HG03095 (cell line): ENCODE data around the gene UNCX.

Source experiments
- ATAC-seq: cut with Tn5 transposase; IDR thresholded peaks from one replicate; pipeline ENCODE4 v1.9.1; 2021; ENCODE audit warnings: moderate library complexity; ENCODE audit not compliant: unreplicated experiment

Gene UNCX

GRCh38 chr7:1242606-1243289 is 10.1 kb downstream of the UNCX start:
- ATAC-seq = no peak

GRCh38 chr7:1243290-1243963 is 10.8 kb downstream of the UNCX start:
- no peak for ATAC-seq

- ATAC-seq = no peak
These were observed 11.3 kb downstream of the UNCX start for GRCh38 chr7:1243964-1244416.

- no peak for ATAC-seq
These were observed 12.2 kb downstream of the UNCX start for GRCh38 chr7:1244700-1245523.

GRCh38 chr7:1245524-1246050 is 12.9 kb downstream of the UNCX start:
- no peak for ATAC-seq

- ATAC-seq = no peak
These were observed 13.6 kb downstream of the UNCX start for GRCh38 chr7:1246160-1246870.

- no peak for ATAC-seq
These were observed 14.3 kb downstream of the UNCX start for GRCh38 chr7:1246871-1247526.

GRCh38 chr7:1247527-1248041 is 14.9 kb downstream of the UNCX start:
- ATAC-seq = no peak

GRCh38 chr7:1248143-1248915 is 15.7 kb downstream of the UNCX start:
- no peak for ATAC-seq

- ATAC-seq = no peak
These were observed 16.4 kb downstream of the UNCX start for GRCh38 chr7:1248916-1249581.

- no peak for ATAC-seq
These were observed 17.1 kb downstream of the UNCX start for GRCh38 chr7:1249731-1250130.

GRCh38 chr7:1250901-1251300 is 18.2 kb downstream of the UNCX start:
- ATAC-seq = no peak

- no peak for ATAC-seq
These were observed 19.3 kb downstream of the UNCX start for GRCh38 chr7:1251796-1252539.

- ATAC-seq = no peak
These were observed 19.9 kb downstream of the UNCX start for GRCh38 chr7:1252540-1253090.

- no peak for ATAC-seq
These were observed 21.1 kb downstream of the UNCX start for GRCh38 chr7:1253681-1254181.

- ATAC-seq = no peak
These were observed 21.8 kb downstream of the UNCX start for GRCh38 chr7:1254281-1255079.
